ENCODE data around the gene PTPRH. TPM values are rescaled to one million over a fixed set of nuclear protein-coding genes. Genes with fewer than 3 reads are reported as not detected.

Gene PTPRH
- total RNA-seq, 1 experiment from 2014 or later = 2.3 TPM

DNA sequence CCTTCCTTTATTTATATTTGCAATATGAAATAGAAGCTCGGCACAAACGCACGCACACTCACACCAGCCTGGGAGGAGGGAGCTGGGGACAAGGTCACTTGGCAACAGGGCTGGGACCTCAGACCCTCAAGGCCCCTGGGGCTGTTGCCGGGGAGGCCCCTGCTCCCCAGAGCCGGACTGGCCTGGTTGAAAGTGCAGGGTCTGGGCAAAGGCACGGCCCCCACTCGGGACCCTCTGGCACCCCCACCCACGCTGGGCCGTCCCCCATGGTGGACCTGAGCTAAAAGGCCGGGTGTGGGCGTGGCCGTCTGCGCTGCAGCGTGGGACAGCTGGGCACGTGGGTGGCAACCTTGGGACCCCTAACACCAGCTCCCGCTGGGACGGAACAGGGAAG is 20.5 kb upstream of the PTPRH start:
- ChIA-PET POLR2A (no interaction called here), CTCF (no interaction called here)
- Mint-ChIP-seq H3K4me3 (ENCODE audit: unreplicated experiment) (no peak overlapping the region), H3K27me3 (ENCODE audit: insufficient read depth, unreplicated experiment) (no peaks in the 10 kb centered on the region), H3K27ac (ENCODE audit: unreplicated experiment) (peak overlapping the region; percentile 98), H3K4me1 (ENCODE audit: low read depth, unreplicated experiment) (peaks cover 35% of the 10 kb centered on the region), H3K36me3 (ENCODE audit: insufficient read depth, unreplicated experiment) (peaks cover 69% of the 10 kb centered on the region), H3K9me3 (ENCODE audit: unreplicated experiment) (no peaks in the 10 kb centered on the region)
- Histone ChIP-seq H3K36me3 (ENCODE audit: control insufficient read depth, insufficient read depth, low read length) (peaks cover 4% of the 10 kb centered on the region), H3K27me3 (replicated peaks; ENCODE audit: control insufficient read depth, insufficient read depth, low read length) (no peaks in the 10 kb centered on the region), H3K4me3 (ENCODE audit: low read depth, low read length) (no peak overlapping the region), H3K4me1 (peaks cover 32% of the 10 kb centered on the region), H3K9me3 (no peaks in the 10 kb centered on the region)
- no peak for DNase-seq
- intact Hi-C loops (cut with micrococcal nuclease; ENCODE audit: unreplicated experiment) = no loop called here
- BruUV-seq (replicated peaks) = TSS peak; percentile 77
- TF ChIP-seq, protein P1, sequence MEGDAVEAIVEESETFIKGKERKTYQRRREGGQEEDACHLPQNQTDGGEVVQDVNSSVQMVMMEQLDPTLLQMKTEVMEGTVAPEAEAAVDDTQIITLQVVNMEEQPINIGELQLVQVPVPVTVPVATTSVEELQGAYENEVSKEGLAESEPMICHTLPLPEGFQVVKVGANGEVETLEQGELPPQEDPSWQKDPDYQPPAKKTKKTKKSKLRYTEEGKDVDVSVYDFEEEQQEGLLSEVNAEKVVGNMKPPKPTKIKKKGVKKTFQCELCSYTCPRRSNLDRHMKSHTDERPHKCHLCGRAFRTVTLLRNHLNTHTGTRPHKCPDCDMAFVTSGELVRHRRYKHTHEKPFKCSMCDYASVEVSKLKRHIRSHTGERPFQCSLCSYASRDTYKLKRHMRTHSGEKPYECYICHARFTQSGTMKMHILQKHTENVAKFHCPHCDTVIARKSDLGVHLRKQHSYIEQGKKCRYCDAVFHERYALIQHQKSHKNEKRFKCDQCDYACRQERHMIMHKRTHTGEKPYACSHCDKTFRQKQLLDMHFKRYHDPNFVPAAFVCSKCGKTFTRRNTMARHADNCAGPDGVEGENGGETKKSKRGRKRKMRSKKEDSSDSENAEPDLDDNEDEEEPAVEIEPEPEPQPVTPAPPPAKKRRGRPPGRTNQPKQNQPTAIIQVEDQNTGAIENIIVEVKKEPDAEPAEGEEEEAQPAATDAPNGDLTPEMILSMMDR (IDR thresholded peaks at IDR 0.05; ENCODE audit: insufficient read depth in 1 of 2, low read depth in 1 of 2, low read length in 1 of 2, severe bottlenecking in 1 of 2, unreplicated experiment in 1 of 2) = no peak

DNA sequence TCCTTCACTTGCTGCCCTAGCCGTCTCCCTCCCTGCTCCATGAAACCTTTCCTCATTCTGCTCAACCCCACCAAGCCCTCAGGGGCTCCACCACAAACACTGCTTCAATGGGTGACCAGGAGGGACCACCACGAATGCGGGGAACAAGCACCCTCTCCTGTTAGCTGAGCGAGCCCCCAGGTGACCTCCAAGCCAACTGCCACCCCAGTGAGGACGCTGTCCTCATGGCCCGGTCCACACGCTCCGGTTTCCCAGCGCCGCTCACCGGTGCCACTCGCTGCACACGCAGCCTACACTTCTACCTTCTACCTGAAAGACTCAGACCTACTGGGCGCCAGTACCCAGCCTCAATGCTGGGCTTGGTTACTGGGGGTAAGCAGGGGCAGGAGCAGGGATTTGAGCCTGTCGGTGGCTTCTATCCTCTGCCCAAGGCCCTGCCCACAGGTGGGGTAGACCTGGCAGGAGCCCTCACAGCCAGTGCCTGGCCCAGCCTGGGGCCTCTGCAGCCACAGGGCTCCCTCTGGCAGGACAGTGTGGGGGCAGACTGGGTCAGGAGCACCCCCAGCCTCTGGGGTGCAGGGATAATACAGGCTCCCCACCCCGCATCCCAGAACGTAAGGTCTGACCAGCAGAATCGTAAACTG is 20.0 kb upstream of the PTPRH start:
- no peak for DNase-seq
- peak overlapping the region; percentile 98 for H3K27ac Mint-ChIP-seq (ENCODE audit: unreplicated experiment)
- Histone ChIP-seq H3K9me3 (no peaks in the 10 kb centered on the region), H3K36me3 (ENCODE audit: control insufficient read depth, insufficient read depth, low read length) (peaks cover 4% of the 10 kb centered on the region), H3K4me1 (peaks cover 32% of the 10 kb centered on the region), H3K4me3 (ENCODE audit: low read depth, low read length) (no peak overlapping the region), H3K27me3 (replicated peaks; ENCODE audit: control insufficient read depth, insufficient read depth, low read length) (no peaks in the 10 kb centered on the region)
- ChIA-PET POLR2A (interaction anchor here (0.6 kb wide), 1 partner anchor 88 kb away, joined by 8 read pairs; no protein-coding TSS in a partner anchor), CTCF (no interaction called here)
- peaks cover 69% of the 10 kb centered on the region for H3K36me3 Mint-ChIP-seq (ENCODE audit: insufficient read depth, unreplicated experiment)
- no peaks in the 10 kb centered on the region for H3K27me3 Mint-ChIP-seq (ENCODE audit: insufficient read depth, unreplicated experiment)
- peaks cover 35% of the 10 kb centered on the region for H3K4me1 Mint-ChIP-seq (ENCODE audit: low read depth, unreplicated experiment)
- peak overlapping the region; percentile 60 for H3K4me3 Mint-ChIP-seq (ENCODE audit: unreplicated experiment)
- BruUV-seq (replicated peaks) = TSS peak; percentile 44
- TF ChIP-seq, protein P1 (IDR thresholded peaks at IDR 0.05; ENCODE audit: insufficient read depth in 1 of 2, low read depth in 1 of 2, low read length in 1 of 2, severe bottlenecking in 1 of 2, unreplicated experiment in 1 of 2) = no peak
- intact Hi-C loops (cut with micrococcal nuclease; ENCODE audit: unreplicated experiment) = no loop called here
- H3K9me3 Mint-ChIP-seq (ENCODE audit: unreplicated experiment) = no peaks in the 10 kb centered on the region

DNA sequence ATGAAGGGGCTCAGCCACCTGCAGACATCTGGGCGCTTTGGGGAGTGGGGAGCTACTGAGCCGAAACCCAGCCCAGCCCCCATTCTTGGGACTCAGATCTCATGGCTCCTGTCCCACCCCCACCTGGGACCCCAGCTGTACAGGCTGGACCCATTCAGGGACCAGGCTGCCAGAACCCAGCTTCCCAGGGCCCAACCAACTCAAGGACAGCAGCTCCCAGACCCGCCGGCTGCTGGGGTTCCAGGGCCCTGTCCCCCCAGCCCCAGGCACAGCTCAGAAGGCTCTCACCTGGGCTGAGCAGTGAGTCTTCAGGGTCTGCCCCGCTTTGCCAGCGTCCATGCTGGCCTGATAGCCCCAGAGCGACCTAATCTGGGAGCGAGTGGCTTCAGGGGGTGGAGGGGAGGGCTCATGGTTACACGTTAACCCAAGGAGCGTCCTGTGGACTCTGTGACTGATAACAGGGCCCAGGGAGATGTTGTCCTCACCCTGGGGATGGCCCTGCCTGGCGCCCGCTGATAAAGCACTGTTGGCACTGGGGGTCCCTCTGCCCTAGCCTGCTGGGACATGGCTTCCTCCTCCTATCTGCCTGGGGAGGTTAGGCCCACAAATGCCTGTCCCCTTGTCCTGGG is 19.2 kb upstream of the PTPRH start, which contains the start of gene TMEM86B:
TMEM86B (minus strand) TSS at position 361 of the 629 bp plus-strand sequence; CDS start at position 339, 22 bp downstream.
- Mint-ChIP-seq H3K9me3 (ENCODE audit: unreplicated experiment) (no peaks in the 10 kb centered on the region), H3K27me3 (ENCODE audit: insufficient read depth, unreplicated experiment) (no peaks in the 10 kb centered on the region), H3K4me3 (ENCODE audit: unreplicated experiment) (peak within 1 kb of the TSS; percentile 60), H3K36me3 (ENCODE audit: insufficient read depth, unreplicated experiment) (peaks cover 71% of the 10 kb centered on the region), H3K27ac (ENCODE audit: unreplicated experiment) (peak within 1 kb of the TSS; percentile 98), H3K4me1 (ENCODE audit: low read depth, unreplicated experiment) (peaks cover 35% of the 10 kb centered on the region)
- H3K4me1 ChIP-seq = peaks cover 32% of the 10 kb centered on the region
- intact Hi-C loops (cut with micrococcal nuclease; ENCODE audit: unreplicated experiment) = loop anchor here (1.0 kb wide), 2 partner anchors 16 to 31 kb away; partner anchors contain the start of gene PPP6R1
- CTCF ChIA-PET = no interaction called here
- DNase-seq = peak; percentile 85 to 92
- peaks cover 4% of the 10 kb centered on the region for H3K36me3 ChIP-seq (ENCODE audit: control insufficient read depth, insufficient read depth, low read length)
- TF ChIP-seq, protein P1 (IDR thresholded peaks at IDR 0.05; ENCODE audit: insufficient read depth in 1 of 2, low read depth in 1 of 2, low read length in 1 of 2, severe bottlenecking in 1 of 2, unreplicated experiment in 1 of 2) = no peak
- BruUV-seq (replicated peaks) = no TSS peak
- H3K4me3 ChIP-seq (ENCODE audit: low read depth, low read length) = peak within 1 kb of the TSS; percentile 42
- H3K27me3 ChIP-seq (replicated peaks; ENCODE audit: control insufficient read depth, insufficient read depth, low read length) = no peaks in the 10 kb centered on the region
- POLR2A ChIA-PET = interaction anchor here (0.6 kb wide), 1 partner anchor 87 kb away, joined by 8 read pairs; no protein-coding TSS in a partner anchor
- no peaks in the 10 kb centered on the region for H3K9me3 ChIP-seq

Data from Caco-2 (cell line).